C4-2B (cell line): ENCODE data around the gene TGFBR3.

Source experiments
- CTCF ChIP-seq: fragments of 450-650 bp; conservative IDR thresholded peaks from 2 replicates; pipeline ENCODE4 v1.5.1; 2017; ENCODE audit warnings: mild to moderate bottlenecking
- ZFX ChIP-seq: fragments of 450-650 bp; IDR thresholded peaks from 2 replicates; pipeline ENCODE4 v1.6.1; 2017

GRCh38 chr1:91715416-91716000 is 170.4 kb downstream of the TGFBR3 start:
- no peak for TF ChIP-seq CTCF
- no peak for TF ChIP-seq ZFX
